Measurements from ENCODE around the gene PTBP1.
"Not testable (repeated sequence)": the region's sequence is repeated elsewhere in the genome, so short reads cannot be mapped to it uniquely, and the experiment has no call there.

- not testable (repeated sequence) for TF ChIP-seq CTCF (IDR thresholded peaks at IDR 0.05; ENCODE audit: low read length); EZH2 (optimal IDR thresholded peaks at IDR 0.05; ENCODE audit: low read depth, low read length)
Measured at GRCh38 chr19:849195-849594, 51.9 kb downstream of the PTBP1 start.

All from MM.1S (cell line).